ENCODE data around the gene ZBTB45. TPM values are rescaled to one million over a fixed set of nuclear protein-coding genes. Genes with fewer than 3 reads are reported as not detected.

The ZBTB45 gene
- total and polyA plus RNA-seq, 2 donors (not counting 3 experiments of a cell fraction or from before 2014, with no cell fraction given), result 17.8 to 21.8 TPM

- no peaks in the 10 kb centered on the region for H4K20me1 ChIP-seq (replicated peaks; ENCODE audit: control insufficient read depth, extremely low read depth, insufficient read depth, low read length)
- H3K9me1 ChIP-seq (replicated peaks; ENCODE audit: control insufficient read depth, extremely low read depth, insufficient read depth, low read length), result no peaks in the 10 kb centered on the region
- no peaks in the 10 kb centered on the region for H3K27me3 ChIP-seq (ENCODE audit: control insufficient read depth in 2 of 2, insufficient read depth in 2 of 2, low read length in 2 of 2)
- FAIRE-seq (no peak), DNase-seq (ENCODE audit: low read depth, low spot score) (no peak)
- dilution Hi-C loops (cut with MboI; ENCODE audit: extremely low pct_ligation_motif_present, low sequenced_read_pairs), result no loop called here
- no peak overlapping the region for H3K4me3 ChIP-seq (replicated peaks in 1 of 3; ENCODE audit: insufficient read depth in 1 of 3, low read depth in 1 of 3, low read length in 3 of 3)
- H3K4me1 ChIP-seq (ENCODE audit: control insufficient read depth, extremely low read depth, insufficient read depth, low read length), result peaks cover 9% of the 10 kb centered on the region
- peaks cover 2% of the 10 kb centered on the region for H3K79me2 ChIP-seq (ENCODE audit: control insufficient read depth, insufficient read depth, low read length)
- CTCF ChIA-PET, result no interaction called here
- peaks cover 4 to 22% of the 10 kb centered on the region in 2 experiments for H3K36me3 ChIP-seq (ENCODE audit: control insufficient read depth in 2 of 2, extremely low read depth in 1 of 2, insufficient read depth in 2 of 2, low read length in 2 of 2)
- no peak for TF ChIP-seq GATA2 (IDR thresholded peaks at IDR 0.05; ENCODE audit: insufficient read depth, insufficient read length, low read depth, low read length)
- no peak for TF ChIP-seq CTCF (IDR thresholded peaks at IDR 0.05; ENCODE audit: extremely low read depth in 1 of 2, insufficient read depth in 1 of 2, low read depth in 1 of 2, low read length in 2 of 2)
- TF ChIP-seq EZH2 (IDR thresholded peaks at IDR 0.05; ENCODE audit: borderline replicate concordance, low read depth, low read length, severe bottlenecking), result no peak
- TF ChIP-seq MYC (IDR thresholded peaks at IDR 0.05; ENCODE audit: low read depth, low read length), result no peak
- TF ChIP-seq JUN (IDR thresholded peaks at IDR 0.05; ENCODE audit: borderline replicate concordance, insufficient read depth, insufficient read length, low read depth), result no peak
- no peak for TF ChIP-seq POLR2AphosphoS5 (IDR thresholded peaks at IDR 0.05; ENCODE audit: insufficient read depth, low read depth, low read length)
- no peak for TF ChIP-seq POLR2A (IDR thresholded peaks at IDR 0.05; ENCODE audit: low read depth, low read length)
- TF ChIP-seq FOS (IDR thresholded peaks at IDR 0.05; ENCODE audit: borderline replicate concordance, insufficient read depth, low read length), result no peak
- no peak for TF ChIP-seq MAX (IDR thresholded peaks at IDR 0.05; ENCODE audit: insufficient read depth, insufficient read length)
- H3K4me2 ChIP-seq (ENCODE audit: insufficient read depth, low read length), result no peak overlapping the region
- no TSS peak for BruUV-seq (replicated peaks)
- H2AFZ ChIP-seq (ENCODE audit: low read depth, low read length), result no peak overlapping the region
- H3K9ac ChIP-seq (replicated peaks; ENCODE audit: extremely low read depth, insufficient read depth, low read length), result no peak overlapping the region
- no peak overlapping the region for H3K27ac ChIP-seq (ENCODE audit: insufficient read depth, low read depth, low read length)
- POLR2A ChIA-PET, result no interaction called here
- intact Hi-C loops (cut with micrococcal nuclease), result no loop called here
- H3K9me3 ChIP-seq (replicated peaks; ENCODE audit: control insufficient read depth, insufficient read depth, low read length), result no peaks in the 10 kb centered on the region
These were observed 45.8 kb downstream of the ZBTB45 start for GRCh38 chr19:58473775-58474174.
